Measurements from ENCODE around the gene PITRM1. TPM values are rescaled to one million over a fixed set of nuclear protein-coding genes. Genes with fewer than 3 reads are reported as not detected.

PITRM1 gene
- 93.4 TPM for total RNA-seq

GRCh38 chr10:3172446-3173170 is at the start of gene PITRM1:
TSS of gene PITRM1 (minus strand) at chr10:3172782. CDS start at chr10:3172772, 10 bp downstream.

Other genes with a start within 250 kb of the PITRM1 start
- 50.0 TPM for gene PFKP, start 105.2 kb downstream of the PITRM1 start, total RNA-seq